Gastrocnemius medialis (tissue), 4 donors: Measurements from ENCODE around the gene HAGHL. TPM values are rescaled to one million over a fixed set of nuclear protein-coding genes. Genes with fewer than 3 reads are reported as not detected.
"Not testable (repeated sequence)": the region's sequence is repeated elsewhere in the genome, so short reads cannot be mapped to it uniquely, and the experiment has no call there.

Experiments used
- ATAC-seq, 2 donors: fragments of 150-250 bp; one replicate each; pipeline ENCODE4 v1.9.1; 2016
- DNase-seq, 2 donors: peaks; one replicate each; pipeline ENCODE4 v3.0.0-alpha.2; 2019
- H3K27ac ChIP-seq, 4 donors: fragments of 200-600 bp; sonication (generic); 1 replicate in 1 of 4; 2 replicates in 3 of 4; pipeline ENCODE4 v1.5.1; 2016 to 2018; ENCODE audit warnings: mild to moderate bottlenecking in 2 of 4, moderate library complexity in 1 of 4
- H3K27me3 ChIP-seq, 3 donors: fragments of 200-600 bp; sonication (generic) in 2 of 3; 1 replicate in 1 of 3; 2 replicates in 2 of 3; pipeline versions ENCODE4 v1.5.1 to v1.6.0; 2016 to 2019; ENCODE audit warnings: mild to moderate bottlenecking in 1 of 3, moderate library complexity in 1 of 3
- H3K36me3 ChIP-seq, 2 donors: fragments of 200-600 bp; sonication (generic) in 1 of 2; one replicate each; pipeline ENCODE4 v1.5.1; 2017 to 2018
- H3K4me1 ChIP-seq, 2 donors: fragments of 200-600 bp; sonication (generic) in 1 of 2; one replicate each; pipeline ENCODE4 v1.5.1; 2016 to 2017; ENCODE audit warnings: mild to moderate bottlenecking in 2 of 2
- H3K4me3 ChIP-seq, 4 donors: fragments of 200-600 bp; sonication (generic) in 3 of 4; 1 replicate in 1 of 4; 2 replicates in 3 of 4; pipeline ENCODE4 v1.5.1; 2016 to 2019; ENCODE audit warnings: mild to moderate bottlenecking in 2 of 4
- H3K9me3 ChIP-seq, 3 donors: fragments of 200-600 bp; sonication (generic) in 2 of 3; 1 replicate in 1 of 3; 2 replicates in 2 of 3; pipeline ENCODE4 v1.5.1; 2016 to 2019
- POLR2A ChIP-seq, 2 donors: fragments of 450-650 bp; IDR thresholded peaks; one replicate each; pipeline ENCODE4 v1.6.1; 2017; ENCODE audit warnings: antibody characterized with exemption in 2 of 2, mild to moderate bottlenecking in 2 of 2, moderate library complexity in 2 of 2
- in situ Hi-C, 4 donors: fragments of 200-750 bp; cut with MboI; loops; one replicate each; pipeline versions ENCODE4 v1.15.0 to v1.8.0; 2017; ENCODE audit warnings: low sequenced_read_pairs in 4 of 4
- intact Hi-C: fragments of 100-400 bp; cut with DNase I; formaldehyde crosslinking; loops from one replicate; pipeline ENCODE4 v1.15.1; 2023; ENCODE audit warnings: low total_unique reads
- total RNA-seq, 4 donors: library from RNA; depleted of rRNA; stranded (reverse); fragments of >200 nt; gene quantifications; one replicate each; pipeline versions ENCODE4 v1.1.0 to v1.2.3, GENCODE V29; 2016
- TF ChIP-seq, protein P1 (sequence below), 5 experiments: fragments of 450-650 bp in 3 of 5; fragments of 200-600 bp in 2 of 5; sonication (generic) in 2 of 5; IDR thresholded peaks in 4 of 5; conservative IDR thresholded peaks in 1 of 5; 1 replicate in 4 of 5; 2 replicates in 1 of 5; pipeline ENCODE4 v1.5.1; 2016 to 2019; ENCODE audit warnings: antibody characterized with exemption in 5 of 5, mild to moderate bottlenecking in 3 of 5, moderate library complexity in 3 of 5

Gene HAGHL
- total RNA-seq, 4 donors from 2014 or later = 0.27 to 0.42 TPM; not detected in 2

DNA sequence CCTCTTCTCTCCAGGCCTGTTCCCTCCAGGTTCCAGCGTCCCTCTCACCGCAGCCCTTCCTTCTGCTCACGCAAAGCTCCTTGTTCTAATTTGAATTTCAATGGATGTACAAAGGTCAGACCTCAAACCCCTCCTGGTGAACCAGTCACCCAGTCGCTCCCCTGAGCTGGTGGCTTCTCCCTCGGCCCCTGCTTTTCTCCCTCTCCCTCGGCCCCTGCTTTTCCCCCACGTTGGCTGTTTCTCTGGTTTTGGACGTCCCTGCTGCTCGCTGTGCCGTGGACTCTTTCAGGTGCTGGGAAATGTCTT is 25.1 kb downstream of the HAGHL start:
- DNase-seq (no peak), ATAC-seq (no peak)
- Histone ChIP-seq H3K9me3 (no peaks in the 10 kb centered on the region), H3K27ac (no peak overlapping the region), H3K4me1 (no peaks in the 10 kb centered on the region), H3K27me3 (peaks cover 12 to 36% (median 15%) of the 10 kb centered on the region in 3 donors), H3K36me3 (no peaks in the 10 kb centered on the region), H3K4me3 (no peak overlapping the region)
- TF ChIP-seq POLR2A (IDR thresholded peaks at IDR 0.05) = no peak
- TF ChIP-seq, protein P1, sequence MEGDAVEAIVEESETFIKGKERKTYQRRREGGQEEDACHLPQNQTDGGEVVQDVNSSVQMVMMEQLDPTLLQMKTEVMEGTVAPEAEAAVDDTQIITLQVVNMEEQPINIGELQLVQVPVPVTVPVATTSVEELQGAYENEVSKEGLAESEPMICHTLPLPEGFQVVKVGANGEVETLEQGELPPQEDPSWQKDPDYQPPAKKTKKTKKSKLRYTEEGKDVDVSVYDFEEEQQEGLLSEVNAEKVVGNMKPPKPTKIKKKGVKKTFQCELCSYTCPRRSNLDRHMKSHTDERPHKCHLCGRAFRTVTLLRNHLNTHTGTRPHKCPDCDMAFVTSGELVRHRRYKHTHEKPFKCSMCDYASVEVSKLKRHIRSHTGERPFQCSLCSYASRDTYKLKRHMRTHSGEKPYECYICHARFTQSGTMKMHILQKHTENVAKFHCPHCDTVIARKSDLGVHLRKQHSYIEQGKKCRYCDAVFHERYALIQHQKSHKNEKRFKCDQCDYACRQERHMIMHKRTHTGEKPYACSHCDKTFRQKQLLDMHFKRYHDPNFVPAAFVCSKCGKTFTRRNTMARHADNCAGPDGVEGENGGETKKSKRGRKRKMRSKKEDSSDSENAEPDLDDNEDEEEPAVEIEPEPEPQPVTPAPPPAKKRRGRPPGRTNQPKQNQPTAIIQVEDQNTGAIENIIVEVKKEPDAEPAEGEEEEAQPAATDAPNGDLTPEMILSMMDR (IDR thresholded peaks at IDR 0.05 in 4 of 5, conservative IDR thresholded peaks at IDR 0.05 in 1 of 5) = no peak
- intact Hi-C loops (no loop called here), in situ Hi-C loops (no loop called here)

DNA sequence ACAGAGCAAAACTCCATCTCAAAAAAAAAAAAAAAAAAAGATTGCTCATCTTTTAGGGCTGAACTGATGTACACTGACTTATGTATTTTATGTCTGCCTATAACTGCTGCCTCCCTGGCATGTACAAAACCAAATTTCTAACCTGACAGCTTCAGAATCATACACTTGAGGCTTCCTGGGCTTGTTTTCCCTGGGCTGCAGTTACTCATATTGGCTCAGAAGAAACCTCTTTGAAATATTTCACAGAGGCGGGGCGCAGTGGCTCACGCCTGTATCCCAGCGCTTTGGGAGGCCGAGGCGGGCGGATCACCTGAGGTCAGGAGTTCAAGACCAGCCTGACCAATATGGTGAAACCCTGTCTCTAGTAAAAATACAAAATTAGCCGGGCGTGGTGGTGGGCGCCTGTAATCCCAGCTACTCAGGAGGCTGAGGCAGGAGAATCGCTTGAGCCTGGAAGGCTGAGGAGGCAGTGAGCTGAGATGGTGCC is 27.3 kb downstream of the HAGHL start:
- H3K9me3 ChIP-seq, H3K27ac ChIP-seq, H3K4me1 ChIP-seq, H3K36me3 ChIP-seq, in situ Hi-C loops, DNase-seq, ATAC-seq, H3K4me3 ChIP-seq, intact Hi-C loops: not testable (repeated sequence)
- H3K27me3 ChIP-seq = peaks cover 12 to 36% (median 15%) of the 10 kb centered on the region in 3 donors

DNA sequence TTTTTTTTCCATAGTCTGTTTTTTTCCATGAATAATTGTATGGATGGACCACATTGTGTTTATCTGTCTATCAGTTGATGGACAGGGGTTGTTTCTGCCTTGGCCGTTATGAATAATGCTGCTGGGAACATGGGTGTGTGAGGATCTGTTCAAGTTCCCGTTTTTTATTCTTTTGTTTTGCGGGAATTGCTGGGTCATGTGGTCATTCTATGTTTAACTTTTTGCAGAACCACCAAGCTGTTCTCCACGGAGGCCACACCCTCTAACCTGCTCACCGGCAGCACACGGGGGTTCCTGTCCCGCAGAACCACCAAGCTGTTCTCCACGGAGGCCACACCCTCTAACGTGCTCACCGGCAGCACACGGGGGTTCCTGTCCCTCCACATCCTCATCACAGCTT is 27.8 kb downstream of the HAGHL start:
- in situ Hi-C loops (no loop called here), intact Hi-C loops (no loop called here)
- no peak for DNase-seq
- Histone ChIP-seq H3K27me3 (peaks cover 12 to 36% (median 15%) of the 10 kb centered on the region in 3 donors), H3K27ac (no peak overlapping the region), H3K4me1 (no peaks in the 10 kb centered on the region), H3K36me3 (no peaks in the 10 kb centered on the region), H3K4me3 (no peak overlapping the region), H3K9me3 (no peaks in the 10 kb centered on the region)
- ATAC-seq = no peak
- no peak for TF ChIP-seq POLR2A (IDR thresholded peaks at IDR 0.05)
- TF ChIP-seq, protein P1 (IDR thresholded peaks at IDR 0.05 in 4 of 5, conservative IDR thresholded peaks at IDR 0.05 in 1 of 5) = no peak

DNA sequence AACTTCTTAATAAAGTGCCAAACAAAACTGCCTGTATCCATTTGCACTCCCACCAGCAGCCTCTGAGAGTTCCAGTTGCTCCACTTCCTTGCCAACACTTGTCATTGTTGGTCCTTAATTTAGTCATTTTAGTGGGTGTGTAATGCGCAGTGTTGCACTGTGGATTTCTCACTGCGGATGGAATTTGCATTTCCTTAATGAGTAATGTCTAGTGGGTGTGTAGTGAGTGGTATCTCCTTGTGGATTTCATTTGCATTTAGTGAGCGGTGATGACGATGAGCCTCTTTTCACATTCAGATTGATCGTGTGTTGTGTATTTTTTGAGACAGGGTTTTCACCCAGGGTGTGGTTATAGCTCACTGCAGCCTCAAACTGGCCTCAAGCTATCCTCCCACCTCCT is 29.5 kb downstream of the HAGHL start:
- Histone ChIP-seq H3K4me3 (no peak overlapping the region), H3K27me3 (peaks cover 12 to 35% (median 15%) of the 10 kb centered on the region in 3 donors), H3K9me3 (no peaks in the 10 kb centered on the region), H3K36me3 (no peaks in the 10 kb centered on the region), H3K4me1 (no peaks in the 10 kb centered on the region), H3K27ac (no peak overlapping the region)
- ATAC-seq (no peak), DNase-seq (no peak)
- intact Hi-C loops (no loop called here), in situ Hi-C loops (no loop called here)
- no peak for TF ChIP-seq POLR2A (IDR thresholded peaks at IDR 0.05)
- TF ChIP-seq, protein P1 (IDR thresholded peaks at IDR 0.05 in 4 of 5, conservative IDR thresholded peaks at IDR 0.05 in 1 of 5) = no peak

DNA sequence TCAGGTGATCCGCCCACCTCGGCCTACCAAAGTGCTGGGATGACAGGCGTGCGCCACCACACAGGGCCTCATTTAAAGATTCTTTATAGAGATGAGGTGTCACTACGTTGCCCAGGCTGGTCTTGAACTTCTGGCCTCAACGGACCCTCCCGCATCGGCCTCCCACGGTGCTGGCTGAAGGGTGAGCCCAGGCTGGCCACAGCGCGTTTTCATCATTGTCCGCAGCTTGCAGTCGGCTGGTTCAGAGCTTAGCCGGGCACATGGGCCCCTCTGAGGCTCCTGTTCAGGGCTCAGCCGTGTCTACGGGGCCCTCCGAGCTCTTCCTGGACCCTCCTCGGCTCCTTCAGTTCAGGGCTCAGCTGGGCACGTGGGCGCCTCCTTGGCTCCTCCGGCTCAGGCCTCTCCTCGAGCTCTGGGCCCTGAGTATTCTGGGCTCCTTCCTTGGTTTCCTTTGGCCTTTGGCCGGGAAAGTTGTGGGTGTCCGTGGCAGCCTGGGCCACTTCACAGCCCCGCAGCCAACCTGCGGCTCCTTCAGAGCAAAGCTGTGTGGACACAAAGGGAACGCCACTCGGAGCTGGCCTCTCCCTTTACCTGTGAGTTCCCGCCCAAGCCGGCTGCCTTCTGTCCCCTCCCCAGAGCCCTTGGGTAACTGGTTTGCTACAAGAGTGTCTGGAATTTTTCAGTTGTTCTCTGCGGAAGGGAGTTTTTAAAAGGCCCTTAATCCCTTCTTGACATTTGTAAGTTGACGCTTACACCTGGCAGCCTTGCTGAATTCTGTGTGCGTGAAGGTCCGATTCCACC is 32.4 kb downstream of the HAGHL start:
- Histone ChIP-seq H3K4me3 (no peak overlapping the region), H3K27ac (no peak overlapping the region), H3K9me3 (no peaks in the 10 kb centered on the region), H3K27me3 (peaks cover 0 to 22% (median 16%) of the 10 kb centered on the region in 3 donors), H3K36me3 (no peaks in the 10 kb centered on the region), H3K4me1 (no peaks in the 10 kb centered on the region)
- in situ Hi-C loops (no loop called here), intact Hi-C loops (no loop called here)
- no peak for ATAC-seq
- no peak for DNase-seq
- TF ChIP-seq POLR2A (IDR thresholded peaks at IDR 0.05) = no peak
- TF ChIP-seq, protein P1 (IDR thresholded peaks at IDR 0.05 in 4 of 5, conservative IDR thresholded peaks at IDR 0.05 in 1 of 5) = no peak
